Effector CD8-positive, alpha-beta T cell (primary cell): ENCODE results near the gene PHF21B.

Experiments
- DNase-seq: peaks from one replicate; lab custom pipeline; 2025; lab: John Stamatoyannopoulos, UW

The PHF21B gene

DNA sequence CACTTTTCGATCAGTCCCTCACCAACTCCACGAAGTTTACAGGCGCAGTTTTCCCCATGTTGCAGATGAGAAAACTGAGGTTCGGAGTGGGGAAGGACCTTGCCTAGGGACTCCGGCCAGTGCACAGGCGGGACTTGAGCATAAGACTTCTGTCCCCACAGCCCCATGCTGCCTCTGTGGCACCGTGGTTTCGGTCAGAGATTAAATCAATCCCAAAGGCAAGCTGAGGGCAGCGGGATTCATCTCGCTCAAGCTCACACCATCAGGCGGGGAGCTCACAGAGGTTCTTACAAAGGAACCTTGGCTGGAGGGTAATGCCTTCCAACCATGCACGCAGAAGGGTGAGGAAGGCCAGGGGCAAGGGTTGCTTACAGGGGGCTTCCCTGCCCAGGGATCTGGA, 115.5 kb downstream of the PHF21B start:
- no peak for DNase-seq

DNA sequence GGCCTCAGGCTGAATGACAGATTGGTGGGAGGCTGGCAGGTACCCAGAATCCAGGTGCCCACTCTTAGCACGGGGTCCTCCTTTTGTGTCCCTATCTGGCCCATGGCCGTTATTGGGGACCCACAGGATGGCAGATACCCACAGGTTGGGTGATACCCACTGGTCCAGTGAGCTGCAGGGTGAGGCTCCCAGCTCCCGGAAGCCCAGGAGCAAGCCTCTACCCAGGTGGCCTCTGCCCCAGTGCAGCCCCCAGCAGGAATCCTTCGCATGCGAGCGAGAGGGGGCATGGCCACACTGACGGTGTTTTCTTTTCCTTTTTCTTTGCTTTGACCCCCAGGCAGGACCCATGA, 116.1 kb downstream of the PHF21B start:
- no peak for DNase-seq

DNA sequence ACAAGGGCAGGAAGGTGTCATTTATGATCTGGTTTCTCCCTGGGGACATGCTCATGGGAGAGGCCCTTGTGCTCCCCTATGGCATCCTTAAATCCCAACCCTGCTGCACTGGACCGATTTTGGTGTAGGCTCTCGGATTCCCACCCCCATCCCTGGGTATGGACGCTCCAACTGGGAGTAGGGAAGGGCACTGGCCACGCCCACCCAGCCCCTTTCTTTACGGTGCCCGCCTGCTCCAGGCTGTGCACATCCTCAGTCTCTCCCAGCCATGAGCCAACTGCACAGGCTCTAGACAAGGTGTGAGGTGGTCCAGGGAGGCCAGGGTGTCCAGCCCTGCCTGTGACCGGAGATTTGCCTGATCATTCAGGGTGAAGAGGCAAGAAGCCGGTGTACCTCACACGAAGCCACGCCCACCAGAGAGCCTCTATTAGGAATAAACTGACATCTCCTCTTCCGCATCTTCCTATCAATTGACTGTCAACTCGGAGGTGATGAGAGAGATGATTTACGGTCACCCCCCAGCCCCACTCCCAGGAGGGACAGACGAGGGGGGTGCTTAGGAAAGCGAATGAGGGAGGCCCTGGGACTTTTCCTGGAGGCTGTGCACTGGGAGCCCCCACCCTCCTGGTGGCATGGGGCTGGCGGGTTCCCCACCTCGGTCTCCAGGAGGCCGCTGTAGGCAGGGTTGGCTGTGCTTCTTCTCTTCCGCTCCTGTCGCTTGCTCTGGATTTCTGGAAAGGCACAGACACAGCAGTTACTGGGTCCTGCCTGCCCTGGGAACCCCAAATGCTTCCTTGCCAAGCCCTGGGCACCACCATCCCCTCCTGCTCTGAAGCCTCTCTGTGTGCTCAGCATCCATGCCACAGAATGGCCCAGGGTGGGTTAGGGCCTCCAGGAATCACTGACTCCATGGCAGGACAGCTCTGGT, 116.7 kb downstream of the PHF21B start:
- DNase-seq, result no peak

DNA sequence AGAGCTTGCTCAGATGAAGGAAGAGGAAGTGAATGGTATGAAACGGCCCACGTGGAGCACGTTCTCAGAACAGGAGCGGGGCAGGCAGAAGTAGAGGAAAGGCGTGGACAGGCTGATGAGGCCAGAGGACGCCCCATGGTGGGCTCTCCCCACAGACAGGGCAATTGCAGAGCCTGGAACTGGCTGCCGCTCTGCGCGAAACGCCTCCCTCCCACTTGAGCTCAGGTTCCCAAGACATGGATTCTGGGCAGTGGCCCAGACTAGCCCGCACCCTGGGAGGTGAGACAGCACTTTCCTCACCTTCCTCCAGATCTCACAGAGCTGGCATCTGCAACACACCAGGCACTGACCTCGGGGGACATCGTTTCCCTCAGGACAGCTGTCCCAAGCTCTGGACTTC, 117.6 kb downstream of the PHF21B start:
- no peak for DNase-seq

DNA sequence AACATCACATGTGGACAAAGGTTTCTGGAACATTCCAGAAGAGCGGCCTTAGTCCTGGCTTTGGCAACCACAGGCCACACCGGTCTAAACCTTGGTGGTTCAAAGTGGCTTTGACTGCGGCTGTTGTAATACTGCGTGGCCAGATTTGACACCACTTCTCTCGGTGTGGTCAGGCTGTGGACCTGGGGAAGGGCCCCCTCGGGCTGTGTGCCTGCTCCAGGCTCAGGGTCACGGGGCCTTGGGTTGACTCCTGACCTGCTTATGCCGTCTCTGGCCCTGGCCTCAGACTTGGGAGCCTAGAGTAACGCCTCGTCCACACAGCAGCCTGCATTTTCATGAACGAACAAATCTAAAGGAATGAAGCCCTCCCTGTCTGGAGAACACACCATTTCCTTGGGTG, 118.0 kb downstream of the PHF21B start:
- no peak for DNase-seq

DNA sequence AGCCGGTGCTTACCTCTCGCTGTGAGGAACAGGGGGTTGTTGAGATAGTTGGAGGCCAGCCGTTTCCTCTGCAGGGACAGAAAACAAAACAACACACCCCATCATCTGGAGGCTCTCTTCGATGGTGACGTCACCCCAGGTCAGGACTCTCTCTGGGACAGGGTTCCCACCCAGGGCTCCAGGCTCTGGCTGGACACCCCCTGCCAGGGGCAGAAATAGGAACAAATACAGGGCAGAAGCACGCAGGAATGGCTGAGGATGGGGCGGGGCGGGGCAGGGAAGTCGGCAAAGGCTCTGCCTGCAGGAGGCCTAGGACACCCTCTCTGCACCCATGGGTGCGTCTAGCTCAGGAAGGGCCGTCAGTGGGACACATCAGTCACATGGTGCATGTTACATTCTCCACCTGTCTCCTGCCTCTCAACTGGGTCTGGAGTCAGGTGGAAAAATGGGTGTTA, 118.5 kb downstream of the PHF21B start:
- no peak for DNase-seq

DNA sequence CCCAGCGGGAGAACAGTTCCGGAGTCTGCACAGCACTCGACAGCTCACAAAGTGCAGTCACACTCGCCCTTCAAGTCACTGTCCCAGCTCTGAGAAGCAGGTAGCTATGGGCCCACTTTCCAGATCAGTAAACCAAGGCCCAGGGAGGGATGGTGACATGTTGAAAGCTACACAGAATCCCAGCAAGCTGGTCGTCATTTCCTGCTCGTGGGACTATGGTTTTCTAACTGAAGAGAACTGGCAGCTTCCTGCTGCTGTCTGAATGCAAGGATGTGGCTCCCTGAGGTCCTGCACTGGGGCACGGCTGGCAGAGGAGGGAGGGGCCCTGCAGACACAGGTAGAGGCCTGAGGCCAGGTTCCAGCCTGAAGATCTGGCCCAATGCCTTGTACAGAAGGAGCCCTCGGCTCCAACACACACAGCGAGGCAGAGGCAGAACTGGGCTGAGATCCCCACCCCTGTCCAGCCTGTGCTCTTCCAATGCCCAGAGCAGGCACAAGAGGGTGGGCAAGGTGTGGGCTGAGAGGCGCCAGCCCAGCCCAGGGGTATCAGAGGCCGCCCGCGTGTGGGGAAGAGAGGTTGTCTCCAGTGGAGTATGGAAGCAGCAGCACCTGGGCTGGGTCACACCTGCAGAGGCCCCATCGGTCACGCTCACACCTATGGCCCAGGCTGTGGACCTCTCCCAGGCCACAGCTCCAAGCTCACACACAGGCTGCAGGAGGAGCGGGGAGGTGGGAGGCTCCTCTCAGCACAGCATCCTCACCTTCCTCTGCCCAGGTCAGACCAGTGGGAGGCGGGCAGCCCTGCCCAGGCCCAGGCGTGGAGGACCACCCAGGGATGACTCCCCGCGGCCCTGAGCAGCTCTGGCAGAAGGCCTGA, 119.2 kb downstream of the PHF21B start:
- DNase-seq, result no peak

DNA sequence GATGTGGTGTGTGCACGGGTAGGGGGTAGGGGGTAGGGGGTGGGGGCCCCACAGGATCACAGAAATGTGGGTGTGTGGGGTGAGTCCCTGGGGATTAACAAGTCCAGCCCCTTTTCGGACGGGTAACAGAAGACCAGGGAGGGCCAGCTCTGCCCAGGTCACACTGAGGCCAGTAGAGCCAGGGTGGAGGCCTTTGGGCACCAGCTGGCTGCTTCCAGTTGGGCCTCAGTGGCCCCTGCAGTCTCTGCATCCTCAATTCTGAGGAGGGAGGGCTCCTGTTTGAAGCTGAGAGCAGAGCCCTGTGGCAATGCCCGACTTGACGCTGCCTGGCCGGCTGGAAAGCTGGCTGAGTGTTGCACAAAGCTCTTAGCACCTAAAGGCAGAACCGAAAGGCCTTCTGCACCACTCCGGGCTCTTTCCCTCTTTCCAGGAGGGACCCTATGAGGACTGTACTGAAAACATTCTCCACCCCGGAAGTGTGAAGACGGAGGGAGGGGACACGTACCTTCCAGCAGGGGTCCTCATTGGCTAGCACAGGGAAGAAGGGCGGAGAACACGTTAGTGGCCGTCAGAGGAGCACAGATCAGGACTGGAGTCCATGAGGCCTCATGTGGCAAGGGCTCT, 120.4 kb downstream of the PHF21B start:
- DNase-seq, result no peak

DNA sequence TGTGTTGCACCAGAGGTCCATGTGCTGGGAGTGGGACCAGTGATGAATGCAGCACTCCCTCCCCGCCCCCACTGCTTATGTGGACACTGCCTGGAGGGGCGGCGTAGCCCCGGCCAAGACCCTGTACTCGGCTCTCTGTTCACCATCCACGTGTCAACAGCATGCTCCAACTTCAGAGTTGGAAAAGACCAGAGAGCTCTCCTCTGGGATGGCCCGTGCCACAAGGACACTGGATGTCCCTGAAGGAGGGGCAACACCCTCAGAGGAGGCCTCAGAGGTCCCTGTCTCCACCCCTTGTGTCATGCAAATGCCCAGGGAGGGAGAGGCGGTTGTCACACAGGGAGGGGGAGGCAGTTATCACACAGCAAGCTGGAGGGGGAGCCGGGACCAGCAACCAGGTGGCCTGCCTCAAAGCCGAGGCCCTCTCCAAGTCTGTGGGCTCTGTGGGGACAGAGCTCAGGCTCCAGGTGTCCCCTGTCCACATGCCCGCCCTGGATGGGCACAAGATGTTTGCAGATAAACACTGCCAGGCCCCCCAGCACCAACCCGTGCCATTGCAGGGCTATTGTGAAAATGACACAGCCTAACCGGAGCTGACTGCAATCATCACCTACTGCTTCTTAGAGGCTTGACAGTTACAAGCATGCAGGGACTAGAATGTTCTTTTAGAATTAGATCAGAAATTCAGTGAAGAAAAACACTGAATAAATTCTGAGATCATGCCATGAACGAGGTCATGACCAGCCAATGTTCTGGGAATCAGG, 121.1 kb downstream of the PHF21B start:
- DNase-seq, result no peak

DNA sequence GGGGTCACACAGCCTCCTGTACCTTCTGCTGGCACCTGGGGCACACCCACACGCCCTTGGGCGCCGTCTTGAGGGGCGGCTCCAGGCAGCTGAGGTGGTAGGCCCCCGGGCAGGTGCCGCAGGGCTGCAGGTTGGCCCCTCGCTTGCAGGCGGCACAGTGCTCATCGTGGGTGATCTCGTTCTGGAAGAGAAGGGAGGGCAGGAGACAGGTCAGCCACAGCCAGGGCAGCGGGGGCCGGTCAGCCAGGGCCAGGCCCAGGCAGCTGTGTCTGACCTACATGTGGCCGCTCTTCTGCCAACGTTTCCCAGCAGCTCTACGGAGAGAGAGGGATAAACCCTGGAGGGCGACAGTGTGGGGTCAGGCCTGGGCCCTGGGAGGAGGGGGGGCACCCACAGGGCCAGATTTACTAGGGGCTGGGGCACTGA, 121.9 kb downstream of the PHF21B start:
- DNase-seq, result no peak

DNA sequence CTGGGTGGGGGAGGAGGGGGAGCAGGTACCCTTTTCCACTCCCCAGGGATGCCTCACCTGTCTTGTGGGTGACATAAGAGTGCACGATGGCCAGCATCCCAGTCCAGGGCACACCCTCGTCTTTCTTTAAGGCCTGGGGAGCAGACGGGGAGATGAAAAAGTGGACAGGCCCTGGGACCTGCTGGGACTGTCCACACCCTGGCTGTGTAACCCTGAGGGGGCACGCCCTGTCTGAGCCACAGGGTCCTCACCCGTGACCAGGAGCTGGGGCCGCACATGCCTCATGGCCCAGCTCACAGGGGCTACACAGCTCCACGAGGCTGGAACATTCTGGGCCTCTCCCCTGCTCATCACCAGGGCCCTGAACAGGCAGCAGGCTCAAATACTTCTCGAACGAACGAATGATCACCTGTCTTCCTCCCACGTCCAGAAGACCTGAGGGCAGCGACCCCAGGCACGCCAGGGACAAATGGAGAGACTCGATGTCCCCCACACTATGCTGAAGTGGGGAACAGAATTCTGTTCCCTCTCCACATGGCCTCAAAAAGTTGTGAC, 123.9 kb downstream of the PHF21B start:
- DNase-seq, result no peak

DNA sequence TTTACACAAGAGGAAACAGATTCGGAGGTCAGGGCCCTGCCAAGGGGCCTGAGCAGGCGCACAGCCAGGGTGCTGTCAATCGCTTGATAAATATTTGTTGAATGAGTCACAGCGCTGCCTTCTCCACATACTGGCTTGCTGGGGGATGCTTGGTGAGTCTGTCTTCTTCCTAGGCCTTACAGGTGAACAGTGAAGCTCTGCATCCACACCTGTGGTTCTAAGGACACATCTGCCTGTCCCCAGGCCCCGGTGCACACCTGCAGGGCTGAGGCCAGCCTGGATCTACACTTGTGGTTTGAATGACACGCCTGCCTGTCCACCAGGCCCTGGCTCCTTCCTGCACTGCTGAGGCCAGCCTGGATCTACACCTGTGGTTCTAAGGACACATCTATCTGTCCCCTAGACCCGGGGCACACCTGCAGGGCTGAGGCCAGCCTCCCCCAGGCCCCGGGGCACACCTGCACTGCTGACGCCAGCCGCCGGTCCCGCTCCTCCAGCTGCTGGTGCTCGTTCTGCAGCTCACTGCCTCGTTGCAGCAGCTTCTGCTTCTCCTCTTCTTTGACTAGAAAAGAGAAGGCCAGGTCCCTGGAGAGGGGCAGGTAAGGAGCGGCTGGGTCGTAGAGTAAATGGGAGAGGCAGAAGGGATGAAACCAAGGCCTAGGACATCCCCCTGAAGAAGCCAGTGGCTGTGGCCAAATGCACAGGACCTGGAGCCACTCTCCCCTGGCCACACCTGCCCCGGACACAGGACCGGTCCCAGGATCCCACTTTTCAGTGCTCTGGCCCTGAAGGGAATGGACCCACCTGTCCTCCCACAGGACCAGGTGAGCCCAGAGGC, 124.6 kb downstream of the PHF21B start:
- DNase-seq, result no peak

DNA sequence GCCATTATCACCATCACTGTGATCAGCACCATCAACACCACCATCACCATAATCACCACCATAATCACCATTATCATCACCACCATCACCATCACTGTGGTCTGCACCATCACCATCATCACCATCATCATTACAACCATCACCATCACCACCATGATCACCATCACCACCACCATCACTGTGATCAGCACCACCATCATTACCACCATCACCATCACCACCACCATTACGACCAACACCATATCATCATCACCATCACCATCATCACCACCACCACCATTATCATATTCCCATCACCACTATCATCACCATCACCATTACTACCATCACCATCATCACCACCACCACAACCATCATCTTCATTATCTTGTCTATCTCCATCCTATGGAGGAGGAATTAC, 125.2 kb downstream of the PHF21B start:
- no peak for DNase-seq

DNA sequence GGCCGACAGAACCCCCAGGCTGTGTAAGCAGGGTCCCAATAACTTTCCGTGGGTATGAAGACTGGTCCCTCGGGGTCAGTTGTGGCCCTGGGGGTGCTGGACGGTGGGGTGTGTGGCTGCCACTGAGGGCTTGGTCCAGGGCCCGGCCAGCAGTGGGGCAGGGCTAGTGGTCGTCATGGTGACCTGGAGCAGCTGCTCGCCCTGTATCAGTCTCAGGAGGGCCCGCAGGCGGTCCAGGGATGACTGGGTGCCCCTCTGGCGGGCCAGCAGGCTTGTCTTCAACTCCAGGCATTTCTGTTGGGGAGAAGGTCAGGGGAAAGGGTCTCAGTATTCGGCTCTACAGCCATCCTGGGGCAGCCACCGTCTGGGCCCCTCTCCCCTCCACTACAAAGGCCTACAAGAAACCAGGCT, 126.8 kb downstream of the PHF21B start:
- no peak for DNase-seq

DNA sequence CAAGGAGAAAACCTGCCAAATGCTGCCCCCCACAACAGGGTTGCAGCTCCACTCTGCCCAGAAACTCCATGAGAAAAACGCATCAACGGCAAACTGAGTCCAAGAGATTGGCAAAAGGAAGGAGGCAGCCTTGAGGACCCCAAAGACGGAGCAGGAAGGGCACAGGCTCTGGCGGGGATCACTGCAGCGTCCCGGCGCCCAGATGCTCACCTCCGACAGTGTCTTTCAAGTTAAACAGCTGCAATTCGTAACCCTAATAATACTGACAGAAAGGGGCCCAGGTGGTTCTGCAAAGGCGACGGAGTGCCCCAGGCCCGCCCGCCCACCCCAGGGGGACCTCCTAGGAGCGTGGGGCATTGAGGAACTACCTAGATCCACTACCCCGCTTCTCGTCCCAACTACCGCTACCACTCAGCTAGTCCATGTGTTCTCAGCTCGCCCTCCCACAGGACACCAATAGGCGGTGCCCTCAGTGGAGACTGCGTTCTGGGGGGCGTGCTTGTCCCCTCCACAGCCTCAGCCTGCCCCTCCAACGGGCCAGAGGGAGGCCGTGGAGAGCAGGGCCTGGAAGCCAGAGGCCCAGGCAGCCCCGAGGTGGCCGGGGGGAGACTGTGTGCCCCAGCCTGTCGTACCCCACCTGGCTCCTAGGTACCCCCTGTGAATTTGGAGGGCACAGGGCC, 127.4 kb downstream of the PHF21B start:
- DNase-seq, result no peak

DNA sequence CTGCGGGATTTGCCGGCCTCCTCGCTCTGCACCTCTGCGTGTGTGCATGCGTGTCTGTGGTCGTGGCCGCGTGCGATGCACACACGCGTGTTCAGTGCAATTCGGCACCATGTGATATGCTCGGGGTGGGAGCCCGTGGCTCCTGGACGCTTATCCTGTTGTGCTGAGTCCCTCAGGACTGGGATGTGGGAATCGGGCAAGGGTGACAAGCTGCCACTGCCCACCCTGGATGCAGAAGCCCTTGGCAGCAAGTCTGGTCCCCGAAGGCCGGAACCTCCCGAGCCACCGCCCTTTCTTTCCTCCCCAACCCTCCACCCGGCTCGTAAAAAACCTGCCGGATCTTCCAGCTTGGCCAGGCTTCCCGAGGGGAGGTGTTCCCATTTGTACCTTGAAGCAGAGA, 128.2 kb downstream of the PHF21B start:
- no peak for DNase-seq

DNA sequence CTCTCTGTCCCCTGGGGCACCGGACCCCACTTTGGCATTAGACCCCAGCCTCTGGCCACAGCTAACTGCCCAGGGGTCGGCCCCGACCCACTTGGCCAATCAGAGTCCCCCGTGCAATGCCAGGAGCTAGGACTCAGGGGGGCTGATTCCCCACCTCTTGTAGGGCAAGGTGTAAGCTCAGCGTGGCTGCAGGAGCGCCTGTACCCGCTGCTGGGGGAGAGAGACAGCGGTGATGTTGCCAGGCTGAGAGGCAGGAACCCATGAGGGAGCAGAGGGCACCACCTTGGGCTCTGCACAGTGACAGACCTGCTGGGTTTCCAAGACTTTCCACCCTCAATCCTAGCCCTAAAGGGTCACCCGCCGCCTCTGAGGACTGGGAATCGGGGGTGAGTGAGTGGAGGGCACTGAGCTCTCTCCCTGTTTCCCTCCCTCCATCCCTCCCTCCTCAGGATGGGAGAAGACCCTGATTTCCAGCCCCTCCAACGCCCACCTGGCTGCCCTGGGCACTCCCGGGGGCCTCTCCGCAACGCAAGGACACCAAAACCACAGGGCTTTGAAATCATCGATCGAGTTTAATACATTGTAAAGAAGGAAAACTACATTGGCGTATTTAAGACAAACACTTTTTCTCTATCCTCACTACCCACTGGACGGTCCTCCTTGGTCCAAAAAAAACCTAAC, 129.1 kb downstream of the PHF21B start:
- DNase-seq, result no peak

DNA sequence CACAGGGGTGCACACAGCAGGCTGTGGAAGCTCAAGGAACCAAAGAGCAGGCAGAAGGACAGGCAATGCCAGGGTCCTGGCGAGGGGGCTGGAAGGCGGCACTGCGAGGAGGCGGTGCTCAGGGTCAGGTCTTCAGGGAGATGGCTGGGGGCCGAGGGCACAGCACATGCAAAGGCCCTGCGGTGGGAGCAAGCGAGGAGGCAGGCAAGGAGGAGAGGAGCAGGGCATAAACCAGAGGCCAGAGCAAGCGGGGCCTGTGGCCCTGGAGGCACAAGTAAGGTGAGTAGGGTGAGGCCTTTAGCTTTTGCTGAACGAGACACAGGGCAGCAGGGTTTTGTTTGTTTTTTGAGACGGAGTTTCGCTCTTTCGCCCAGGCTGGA, 130.5 kb downstream of the PHF21B start:
- DNase-seq, result no peak
